Stimulated activated CD8-positive, alpha-beta memory T cell treated with anti-CD3 and anti-CD28 coated beads, Interleukin-4, amount 100 ng/mL, for 48 hours (primary cell): Measurements from ENCODE around the gene RPL10.
A peak's percentile ranks its signal among the peaks of the same experiment; 100 is the strongest.
"Not testable (repeated sequence)": the region's sequence is repeated elsewhere in the genome, so short reads cannot be mapped to it uniquely, and the experiment has no call there.

ENCODE experiments used
- DNase-seq: peaks from one replicate; pipeline ENCODE4 v3.0.0-alpha.2; 2020

RPL10 gene

GRCh38 chrX:154378799-154379568, 19.2 kb upstream of the RPL10 start, which contains the start of gene EMD:
Gene EMD, plus strand, starts transcription at chrX:154379295. Its CDS starts 190 bp downstream, at chrX:154379485.
- peak; percentile 93 for DNase-seq

GRCh38 chrX:154379569-154379951, 18.6 kb upstream of the RPL10 start:
- DNase-seq = no peak

GRCh38 chrX:154380153-154380552, 18.0 kb upstream of the RPL10 start:
- DNase-seq = no peak

- DNase-seq = no peak
These were observed 17.4 kb upstream of the RPL10 start for GRCh38 chrX:154380787-154381186.

GRCh38 chrX:154381271-154381670, 16.9 kb upstream of the RPL10 start:
- no peak for DNase-seq

GRCh38 chrX:154382483-154383069, 15.6 kb upstream of the RPL10 start:
- DNase-seq = no peak

- DNase-seq = no peak
These were observed 14.6 kb upstream of the RPL10 start for GRCh38 chrX:154383359-154384283.

GRCh38 chrX:154384284-154384892, 13.8 kb upstream of the RPL10 start:
- no peak for DNase-seq

GRCh38 chrX:154388094-154388493, 10.1 kb upstream of the RPL10 start:
- not testable (repeated sequence) for DNase-seq

- DNase-seq = not testable (repeated sequence)
These were observed 9.5 kb upstream of the RPL10 start for GRCh38 chrX:154388649-154389048.

GRCh38 chrX:154389812-154390747, 8.1 kb upstream of the RPL10 start:
- not testable (repeated sequence) for DNase-seq

GRCh38 chrX:154396363-154396762, 1.8 kb upstream of the RPL10 start:
- DNase-seq = not testable (repeated sequence)

- DNase-seq = peak; percentile 78
These were observed 947 bp upstream of the RPL10 start for GRCh38 chrX:154396973-154397887.

GRCh38 chrX:154398668-154399526, 720 bp downstream of the RPL10 start:
- peak; percentile 81 for DNase-seq

GRCh38 chrX:154399527-154400368, 1.6 kb downstream of the RPL10 start:
- peak; percentile 43 for DNase-seq

- not testable (repeated sequence) for DNase-seq
These were observed 2.2 kb downstream of the RPL10 start for GRCh38 chrX:154400369-154400817.

GRCh38 chrX:154401045-154401799, 3.0 kb downstream of the RPL10 start:
- peak; percentile 59 for DNase-seq
